ENCODE data around the gene CEBPZ.
"Not testable (repeated sequence)": the region's sequence is repeated elsewhere in the genome, so short reads cannot be mapped to it uniquely, and the experiment has no call there.

- not testable (repeated sequence) for TF ChIP-seq POLR2A (IDR thresholded peaks at IDR 0.05; ENCODE audit: low read length); GATA1 (IDR thresholded peaks at IDR 0.05; ENCODE audit: low read depth, low read length)
These were observed 35.5 kb downstream of the CEBPZ start for GRCh38 chr2:37195862-37196319.
